ENCODE measurements around the gene ANO8.
"Not testable (repeated sequence)": the region's sequence is repeated elsewhere in the genome, so short reads cannot be mapped to it uniquely, and the experiment has no call there.

The ANO8 gene

GRCh38 chr19:17285415-17286135 lies 49.1 kb downstream of the ANO8 start:
- no peak for DNase-seq

GRCh38 chr19:17283504-17283996 lies 51.1 kb downstream of the ANO8 start:
- DNase-seq, result no peak

GRCh38 chr19:17282488-17283125 lies 52.0 kb downstream of the ANO8 start:
- peak; percentile 73 for DNase-seq

DNA sequence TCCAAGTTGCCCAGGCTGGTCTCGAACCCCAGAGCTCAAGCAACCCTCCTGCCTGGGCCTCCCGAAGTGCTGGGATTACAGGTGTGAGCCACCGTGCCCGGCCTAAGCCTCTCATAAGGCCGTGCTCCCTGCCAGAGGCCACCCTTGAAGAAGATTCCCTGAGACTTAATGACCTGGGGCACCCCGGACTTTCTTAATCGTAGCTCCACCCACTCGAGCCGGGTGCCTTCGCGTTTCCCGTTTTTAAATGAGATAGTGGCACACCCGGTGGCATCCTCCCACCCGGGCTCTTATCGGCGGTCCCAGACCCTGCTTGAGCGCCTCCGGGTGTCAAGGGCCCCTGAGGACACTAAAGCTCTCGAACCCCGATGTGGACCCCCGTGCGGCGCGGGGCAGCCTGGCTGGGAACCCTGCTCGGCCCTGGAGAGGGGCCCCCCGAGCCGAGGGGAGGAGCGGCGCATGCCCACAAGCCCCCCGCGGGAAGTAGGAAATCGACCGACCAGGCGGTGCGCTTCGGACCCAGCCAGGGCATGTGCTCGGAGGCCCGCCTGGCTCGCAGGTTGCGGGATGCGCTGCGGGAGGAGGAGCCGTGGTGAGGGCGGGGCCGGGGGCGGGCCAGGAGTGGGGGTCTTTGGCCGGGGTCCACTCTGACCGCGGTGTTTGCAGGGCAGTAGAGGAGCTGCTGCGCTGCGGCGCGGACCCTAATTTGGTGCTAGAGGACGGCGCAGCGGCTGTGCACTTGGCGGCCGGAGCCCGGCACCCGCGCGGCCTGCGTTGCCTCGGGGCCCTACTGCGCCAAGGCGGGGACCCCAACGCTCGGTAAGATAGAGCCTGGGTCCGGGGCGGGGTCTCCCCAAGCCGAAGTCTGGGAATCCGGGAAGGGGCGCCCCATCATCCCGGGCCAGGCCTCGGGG lies 53.0 kb downstream of the ANO8 start, which contains the start of gene ANKLE1:
Gene ANKLE1, plus strand, starts transcription at position 511 of the 914 bp plus-strand sequence. Its CDS starts 20 bp downstream, at position 531.
- peak; percentile 14 for DNase-seq

DNA sequence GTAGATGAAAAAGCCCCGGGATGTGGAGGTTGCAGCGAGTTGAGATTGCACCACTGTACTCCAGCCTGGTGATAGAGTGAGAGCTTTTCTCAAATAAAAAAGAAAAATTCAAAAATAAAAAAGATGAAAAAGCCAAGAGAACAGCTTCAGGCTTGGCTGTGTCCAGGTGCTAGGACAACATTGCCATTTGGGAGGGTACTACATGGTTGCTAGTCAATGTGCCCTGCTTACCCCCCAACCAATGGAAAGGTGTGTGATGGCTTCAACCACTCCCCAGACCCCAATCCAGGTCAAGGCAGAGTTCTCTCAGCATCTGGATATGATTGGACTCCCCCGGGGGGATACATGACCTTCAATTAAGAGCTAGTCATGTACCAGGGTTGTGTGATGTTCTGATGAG lies 55.2 kb downstream of the ANO8 start:
- DNase-seq, result no peak

DNA sequence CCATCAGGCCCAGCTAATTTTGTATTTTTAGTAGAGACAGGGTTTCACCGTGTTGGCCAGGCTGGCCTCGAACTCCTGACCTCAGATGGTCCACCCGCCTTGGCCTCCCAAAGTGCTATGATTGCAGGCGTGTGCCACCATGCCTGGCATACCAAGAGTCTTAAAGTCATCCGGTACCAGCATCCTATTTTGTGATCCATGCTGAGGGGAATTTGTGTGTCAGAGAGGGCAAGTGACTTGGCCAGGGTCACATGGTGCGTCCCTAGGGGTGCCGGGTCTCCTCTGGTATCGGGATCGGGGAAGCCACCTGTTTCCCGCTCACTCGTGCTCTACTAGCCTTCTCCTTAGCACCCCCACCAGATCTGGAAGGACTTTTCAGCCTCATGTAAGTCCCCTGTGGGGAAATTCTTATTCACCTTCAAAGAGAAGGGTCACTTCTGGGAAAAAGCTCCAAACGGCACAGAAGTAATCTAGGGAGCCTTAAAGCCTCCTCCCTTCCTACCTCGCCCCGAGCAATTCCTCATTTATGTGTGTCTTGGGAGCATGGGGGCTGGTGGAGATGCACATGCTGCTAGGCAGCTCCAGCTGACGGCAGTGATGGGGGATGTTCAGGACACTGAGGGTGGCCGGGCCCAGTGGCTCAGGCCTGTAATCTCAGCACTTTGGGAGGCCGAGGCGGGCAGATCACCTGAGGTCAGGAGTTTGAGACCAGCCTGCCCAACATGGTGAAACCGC lies 59.0 kb downstream of the ANO8 start:
- no peak for DNase-seq

GRCh38 chr19:17274892-17275291 lies 59.8 kb downstream of the ANO8 start:
- DNase-seq, result not testable (repeated sequence)

Measured in CD4-positive, alpha-beta T cell treated with Interleukin-4 for 4 hours (primary cell).